RPMI7951 (cell line): ENCODE data around the gene BPIFB6. TPM values are rescaled to one million over a fixed set of nuclear protein-coding genes. Genes with fewer than 3 reads are reported as not detected.

Source experiments
- DNase-seq: peaks from one replicate; pipeline ENCODE4 v3.0.0-alpha.2; 2012; ENCODE audit warnings: low read depth
- total RNA-seq: library from RNA; depleted of rRNA; stranded (reverse); fragments of >200 nt; shearing (Covaris generic); gene quantifications from 2 replicates; pipeline ENCODE4 v1.2.3, GENCODE V29; 2014

Gene BPIFB6
- total RNA-seq, 1 experiment from 2014 or later, result not detected

GRCh38 chr20:33059741-33060390 is 28.4 kb downstream of the BPIFB6 start:
- no peak for DNase-seq

- no peak for DNase-seq
These were observed 30.2 kb downstream of the BPIFB6 start for GRCh38 chr20:33061658-33062028.

- DNase-seq, result no peak
These were observed 30.8 kb downstream of the BPIFB6 start for GRCh38 chr20:33062105-33062824.

- no peak for DNase-seq
These were observed 31.3 kb downstream of the BPIFB6 start for GRCh38 chr20:33062825-33063149.

GRCh38 chr20:33063271-33063670 is 31.8 kb downstream of the BPIFB6 start:
- DNase-seq, result no peak

GRCh38 chr20:33064572-33065287 is 33.3 kb downstream of the BPIFB6 start:
- DNase-seq, result no peak

- DNase-seq, result no peak
These were observed 34.3 kb downstream of the BPIFB6 start for GRCh38 chr20:33065785-33066184.

- DNase-seq, result no peak
These were observed 36.4 kb downstream of the BPIFB6 start for GRCh38 chr20:33067806-33068205.

- no peak for DNase-seq
These were observed 36.9 kb downstream of the BPIFB6 start for GRCh38 chr20:33068251-33068939.

GRCh38 chr20:33069673-33070072 is 38.2 kb downstream of the BPIFB6 start:
- no peak for DNase-seq

- DNase-seq, result no peak
These were observed 38.9 kb downstream of the BPIFB6 start for GRCh38 chr20:33070111-33071053.

GRCh38 chr20:33071198-33071597 is 39.8 kb downstream of the BPIFB6 start:
- no peak for DNase-seq

- DNase-seq, result no peak
These were observed 40.9 kb downstream of the BPIFB6 start for GRCh38 chr20:33072362-33072761.

GRCh38 chr20:33072813-33073212 is 41.4 kb downstream of the BPIFB6 start:
- DNase-seq, result no peak

- DNase-seq, result no peak
These were observed 43.2 kb downstream of the BPIFB6 start for GRCh38 chr20:33074675-33075074.

GRCh38 chr20:33075281-33075680 is 43.8 kb downstream of the BPIFB6 start:
- DNase-seq, result no peak

GRCh38 chr20:33076662-33077372 is 45.4 kb downstream of the BPIFB6 start:
- no peak for DNase-seq

- peak; percentile 70 for DNase-seq
These were observed 47.8 kb downstream of the BPIFB6 start, which contains the start of gene BPIFB4 for GRCh38 chr20:33079259-33079658. BPIFB4 (plus strand) TSS chr20:33079643; CDS start chr20:33081527, 1,884 bp downstream.

GRCh38 chr20:33081411-33082154 is 50.1 kb downstream of the BPIFB6 start:
- no peak for DNase-seq

GRCh38 chr20:33082546-33082945 is 51.1 kb downstream of the BPIFB6 start:
- no peak for DNase-seq
